ENCODE results near the gene LMAN1. TPM values are rescaled to one million over a fixed set of nuclear protein-coding genes. Genes with fewer than 3 reads are reported as not detected.
A peak's percentile ranks its signal among the peaks of the same experiment; 100 is the strongest.

The LMAN1 gene
- total RNA-seq, 2 experiments from 2014 or later, result 52.8 to 55.4 TPM

DNA sequence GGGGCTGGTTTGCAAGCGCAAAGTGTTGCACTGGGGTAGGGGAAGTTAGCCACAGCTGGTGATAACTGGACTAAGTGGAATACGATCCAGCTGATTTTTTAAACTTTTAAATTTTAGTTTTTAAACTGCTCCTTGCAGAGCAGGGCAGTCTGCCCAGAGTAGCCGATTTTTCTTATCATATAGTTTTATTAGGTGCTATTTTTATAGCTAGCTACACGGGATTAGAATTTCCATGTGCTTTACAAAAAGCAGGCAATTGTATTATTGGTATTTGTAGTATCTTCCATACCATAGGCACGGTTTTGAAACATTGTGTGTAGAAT lies 50.2 kb downstream of the LMAN1 start:
- peaks cover 46% of the 10 kb centered on the region for H3K27me3 Mint-ChIP-seq
- no peak for DNase-seq
- H3K4me3 Mint-ChIP-seq, result peak overlapping the region; percentile 43
- peaks cover 5% of the 10 kb centered on the region for H3K4me1 Mint-ChIP-seq
- H3K36me3 Mint-ChIP-seq (ENCODE audit: low read depth), result no peaks in the 10 kb centered on the region
- no peaks in the 10 kb centered on the region for H3K9me3 Mint-ChIP-seq
- ChIA-PET POLR2A (interaction anchor here (0.7 kb wide), 1 partner anchor 94 kb away, joined by 3 read pairs; no protein-coding TSS in a partner anchor), CTCF (interaction anchor here (0.5 to 3.1 kb wide), 5 partner anchors 8 to 295 kb away, joined by 3 to 29 read pairs (median 4); no protein-coding TSS in a partner anchor)
- no peak overlapping the region for H3K27ac Mint-ChIP-seq

DNA sequence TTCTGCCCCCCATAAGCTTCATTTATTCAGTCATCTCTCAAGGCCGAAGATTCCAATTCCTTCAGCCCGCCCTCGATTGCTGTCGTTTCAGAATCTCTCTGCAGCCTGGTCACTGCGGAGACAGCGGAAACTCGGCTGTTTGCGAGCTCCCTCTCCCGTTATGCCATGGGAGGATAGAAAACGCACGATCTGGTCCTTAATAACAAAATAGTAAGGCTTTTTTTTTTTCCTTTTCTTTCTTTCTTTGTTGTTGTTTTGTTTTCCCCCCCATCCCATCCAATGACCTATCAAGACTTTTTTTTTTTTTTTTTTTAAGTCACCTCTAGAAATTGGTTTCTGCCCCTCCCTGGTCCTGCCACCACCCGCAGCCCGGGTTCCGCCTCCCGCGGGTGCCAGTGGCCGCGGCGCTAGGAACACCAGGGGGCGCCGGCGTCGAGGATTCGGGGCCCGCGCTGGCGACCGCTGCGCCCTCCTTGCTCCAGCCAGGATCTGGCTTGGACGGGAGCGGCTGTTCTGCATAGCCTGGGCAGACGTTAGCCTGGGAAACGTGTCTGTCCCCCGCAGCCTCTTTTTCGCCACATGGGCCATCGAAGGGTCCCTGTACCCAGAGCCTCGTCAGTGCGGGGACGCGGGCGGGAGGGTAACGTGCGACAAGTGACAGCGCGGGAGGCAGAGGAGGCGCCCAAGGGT lies 50.7 kb downstream of the LMAN1 start:
- peak; percentile 65 for DNase-seq
- Mint-ChIP-seq H3K36me3 (ENCODE audit: low read depth) (no peaks in the 10 kb centered on the region), H3K4me3 (peak overlapping the region; percentile 43), H3K27ac (no peak overlapping the region), H3K4me1 (peaks cover 5% of the 10 kb centered on the region), H3K27me3 (peaks cover 46% of the 10 kb centered on the region), H3K9me3 (no peaks in the 10 kb centered on the region)
- ChIA-PET CTCF (interaction anchor here (0.6 to 3.1 kb wide), 13 partner anchors 8 to 295 kb away, joined by 3 to 29 read pairs (median 4); no protein-coding TSS in a partner anchor), POLR2A (interaction anchor here (0.6 to 0.7 kb wide), 2 partner anchors 93 to 94 kb away, joined by 3 to 7 read pairs; no protein-coding TSS in a partner anchor)

DNA sequence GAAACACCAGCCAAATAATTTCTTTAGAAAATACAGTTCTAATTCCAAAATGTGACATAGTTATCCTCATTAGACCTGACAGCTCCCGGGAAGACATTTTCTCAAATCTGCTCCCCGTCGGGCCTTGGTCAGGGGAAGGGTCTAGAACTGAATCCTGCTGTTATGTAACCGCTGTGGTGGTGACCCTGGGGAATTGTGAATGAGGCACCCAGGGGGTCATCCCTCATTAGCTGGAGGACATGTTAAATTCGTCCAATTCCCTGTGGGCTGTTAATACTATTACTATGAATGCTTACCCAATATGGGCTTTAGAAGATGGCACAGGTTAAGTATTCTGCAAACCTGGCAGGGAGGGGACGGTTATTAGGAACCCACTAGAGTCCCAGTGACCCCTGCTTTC lies 52.4 kb downstream of the LMAN1 start:
- Mint-ChIP-seq H3K4me1 (peaks cover 5% of the 10 kb centered on the region), H3K27me3 (peaks cover 42% of the 10 kb centered on the region)

DNA sequence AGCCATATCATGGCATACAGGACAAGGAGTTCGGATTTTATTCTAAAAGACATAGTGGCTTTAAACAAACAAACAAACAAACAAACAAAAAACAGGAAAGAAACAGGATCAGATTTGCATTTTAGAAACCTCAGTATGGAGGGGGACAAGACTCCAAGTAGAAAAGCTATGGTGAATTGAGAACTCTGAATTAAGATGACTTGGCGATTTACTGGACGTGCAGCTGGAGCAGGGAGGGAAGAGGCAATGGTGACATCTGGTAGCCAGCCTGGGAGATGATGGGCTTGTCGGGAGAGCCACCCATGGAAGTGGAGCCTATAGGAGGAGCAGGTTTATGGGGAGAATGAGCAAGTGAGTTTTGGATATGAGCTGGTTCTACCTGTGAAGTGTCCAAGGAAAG lies 53.8 kb downstream of the LMAN1 start:
- POLR2A ChIA-PET, result no interaction called here
- DNase-seq, result no peak
- H3K4me3 Mint-ChIP-seq, result no peak overlapping the region
- no peak overlapping the region for H3K27ac Mint-ChIP-seq
- H3K4me1 Mint-ChIP-seq, result peaks cover 5% of the 10 kb centered on the region
- H3K9me3 Mint-ChIP-seq, result no peaks in the 10 kb centered on the region
- CTCF ChIA-PET, result interaction anchor here (1.0 kb wide), 1 partner anchor 97 kb away, joined by 3 read pairs; no protein-coding TSS in a partner anchor
- H3K27me3 Mint-ChIP-seq, result peaks cover 30% of the 10 kb centered on the region
- no peaks in the 10 kb centered on the region for H3K36me3 Mint-ChIP-seq (ENCODE audit: low read depth)

More for the DNA sequence above, 52.4 kb downstream of the LMAN1 start:
- Mint-ChIP-seq H3K4me3 (no peak overlapping the region), H3K9me3 (no peaks in the 10 kb centered on the region), H3K36me3 (ENCODE audit: low read depth) (no peaks in the 10 kb centered on the region), H3K27ac (no peak overlapping the region)
- ChIA-PET POLR2A (no interaction called here), CTCF (no interaction called here)
- no peak for DNase-seq

DNA sequence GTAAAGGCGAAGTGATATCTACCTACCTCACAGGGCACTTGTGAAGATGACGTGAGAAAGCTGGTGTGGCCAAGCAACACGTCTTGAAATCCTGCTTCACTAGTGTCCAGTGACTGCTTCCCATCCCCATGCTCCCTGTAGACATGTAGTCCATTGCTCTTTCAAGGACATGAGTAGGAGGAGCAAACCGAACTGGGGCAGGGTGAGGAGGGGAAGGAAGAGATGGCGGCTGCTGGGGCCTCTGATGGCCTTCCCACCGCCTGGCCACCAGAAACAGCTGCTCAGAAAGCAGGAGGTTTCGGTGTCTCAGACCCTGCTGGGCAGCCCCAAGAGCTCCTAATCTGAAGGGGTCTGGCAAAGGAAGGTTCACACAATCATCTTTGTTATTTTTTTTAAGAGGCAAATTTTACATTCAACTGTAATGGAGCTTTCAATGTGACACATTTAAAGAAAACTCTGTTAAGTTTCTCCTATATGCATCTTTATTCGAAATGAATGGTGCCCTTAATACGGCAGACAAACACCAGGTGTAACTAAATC lies 55.3 kb downstream of the LMAN1 start:
- CTCF ChIA-PET, result interaction anchor here (0.9 to 4.8 kb wide), 2 partner anchors 33 to 99 kb away, joined by 3 to 35 read pairs; no protein-coding TSS in a partner anchor
- no peak overlapping the region for H3K4me3 Mint-ChIP-seq
- no peaks in the 10 kb centered on the region for H3K9me3 Mint-ChIP-seq
- DNase-seq, result no peak
- H3K27me3 Mint-ChIP-seq, result peaks cover 19% of the 10 kb centered on the region
- H3K36me3 Mint-ChIP-seq (ENCODE audit: low read depth), result no peaks in the 10 kb centered on the region
- no peak overlapping the region for H3K27ac Mint-ChIP-seq
- POLR2A ChIA-PET, result no interaction called here
- peaks cover 5% of the 10 kb centered on the region for H3K4me1 Mint-ChIP-seq

DNA sequence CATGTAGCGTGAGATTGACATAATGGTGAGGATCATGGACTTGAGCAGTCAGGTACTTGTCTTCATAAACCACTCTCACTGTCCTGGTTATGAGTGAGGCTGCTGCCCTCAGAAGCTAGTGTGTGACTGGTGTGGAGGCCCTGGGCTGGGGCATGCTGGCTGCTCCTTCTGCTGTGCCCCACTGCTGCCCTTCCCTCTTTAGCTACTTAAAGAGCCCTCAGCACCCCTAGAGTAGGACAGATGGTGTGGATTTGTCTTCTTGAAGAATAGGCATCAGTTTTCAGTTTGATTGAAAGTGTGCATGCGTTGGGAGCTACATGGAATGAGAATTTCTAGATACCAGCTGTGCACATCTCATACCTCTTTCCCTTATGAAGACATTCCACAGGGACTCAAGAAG lies 56.1 kb downstream of the LMAN1 start:
- POLR2A ChIA-PET, result no interaction called here
- CTCF ChIA-PET, result interaction anchor here (0.9 to 4.8 kb wide), 2 partner anchors 33 to 100 kb away, joined by 3 to 35 read pairs; no protein-coding TSS in a partner anchor
- H3K9me3 Mint-ChIP-seq, result no peaks in the 10 kb centered on the region
- no peak overlapping the region for H3K4me3 Mint-ChIP-seq
- H3K27me3 Mint-ChIP-seq, result peaks cover 16% of the 10 kb centered on the region
- no peak overlapping the region for H3K27ac Mint-ChIP-seq
- H3K4me1 Mint-ChIP-seq, result no peaks in the 10 kb centered on the region
- DNase-seq, result no peak
- no peaks in the 10 kb centered on the region for H3K36me3 Mint-ChIP-seq (ENCODE audit: low read depth)

DNA sequence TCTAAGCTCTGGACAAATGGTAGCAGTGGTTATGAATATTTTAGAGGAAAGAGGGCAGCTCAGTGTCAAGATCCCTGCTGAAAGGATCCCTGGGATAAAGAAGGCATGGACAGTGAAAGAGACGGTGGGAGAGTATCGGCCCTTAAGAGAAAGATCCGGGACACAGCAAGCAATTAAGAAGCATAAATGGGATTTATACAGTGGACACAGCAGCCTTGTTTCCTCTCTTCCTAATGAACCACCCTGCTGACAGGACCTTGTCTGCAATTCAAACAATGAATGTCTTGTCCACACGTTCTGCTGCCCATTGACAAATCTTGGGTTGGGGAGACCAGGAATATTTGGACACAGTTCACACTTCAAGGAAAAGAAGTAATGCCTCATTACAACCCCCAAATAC lies 57.1 kb downstream of the LMAN1 start:
- Mint-ChIP-seq H3K36me3 (ENCODE audit: low read depth) (no peaks in the 10 kb centered on the region), H3K9me3 (no peaks in the 10 kb centered on the region), H3K4me1 (no peaks in the 10 kb centered on the region), H3K27ac (no peak overlapping the region), H3K4me3 (no peak overlapping the region), H3K27me3 (peaks cover 16% of the 10 kb centered on the region)
- CTCF ChIA-PET, result interaction anchor here (4.8 kb wide), 1 partner anchor 101 kb away, joined by 35 read pairs; no protein-coding TSS in a partner anchor
- POLR2A ChIA-PET, result no interaction called here
- DNase-seq, result no peak

DNA sequence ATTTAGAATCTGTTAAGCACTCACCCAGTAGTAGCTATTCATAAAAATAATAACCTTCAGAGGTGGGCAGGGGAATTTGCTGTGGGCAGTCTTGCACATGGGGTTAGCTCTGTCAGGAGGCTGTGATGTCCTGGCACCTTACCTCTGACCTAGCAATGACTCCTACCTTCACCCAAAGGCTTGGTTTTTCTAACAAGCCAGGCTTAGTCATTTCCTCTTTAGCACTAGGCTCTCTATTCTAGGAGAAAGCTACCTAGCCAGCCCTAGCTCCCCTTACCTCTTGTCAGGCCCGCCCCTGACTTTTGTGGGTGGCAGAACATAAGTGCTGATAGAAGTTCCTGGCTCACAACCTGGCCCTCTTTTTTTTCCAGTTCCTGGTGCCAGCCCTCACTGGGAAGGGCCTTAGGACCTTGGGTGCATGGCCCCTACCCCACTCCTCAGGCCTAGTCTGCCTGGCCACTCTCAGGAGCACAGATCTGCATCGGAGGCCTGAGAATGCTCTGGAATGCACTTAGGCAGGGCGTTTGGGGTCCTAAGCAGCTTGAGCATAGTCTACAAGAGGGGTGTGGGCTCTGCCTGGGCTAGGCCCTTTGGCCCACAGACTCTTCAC lies 58.3 kb downstream of the LMAN1 start:
- no peaks in the 10 kb centered on the region for H3K4me1 Mint-ChIP-seq
- peaks cover 12% of the 10 kb centered on the region for H3K27me3 Mint-ChIP-seq
- no peak overlapping the region for H3K27ac Mint-ChIP-seq
- no peak for DNase-seq
- ChIA-PET POLR2A (no interaction called here), CTCF (interaction anchor here (1.0 to 4.8 kb wide), 4 partner anchors 9 to 102 kb away, joined by 4 to 35 read pairs (median 5); no protein-coding TSS in a partner anchor)
- no peaks in the 10 kb centered on the region for H3K9me3 Mint-ChIP-seq
- no peak overlapping the region for H3K4me3 Mint-ChIP-seq
- no peaks in the 10 kb centered on the region for H3K36me3 Mint-ChIP-seq (ENCODE audit: low read depth)

DNA sequence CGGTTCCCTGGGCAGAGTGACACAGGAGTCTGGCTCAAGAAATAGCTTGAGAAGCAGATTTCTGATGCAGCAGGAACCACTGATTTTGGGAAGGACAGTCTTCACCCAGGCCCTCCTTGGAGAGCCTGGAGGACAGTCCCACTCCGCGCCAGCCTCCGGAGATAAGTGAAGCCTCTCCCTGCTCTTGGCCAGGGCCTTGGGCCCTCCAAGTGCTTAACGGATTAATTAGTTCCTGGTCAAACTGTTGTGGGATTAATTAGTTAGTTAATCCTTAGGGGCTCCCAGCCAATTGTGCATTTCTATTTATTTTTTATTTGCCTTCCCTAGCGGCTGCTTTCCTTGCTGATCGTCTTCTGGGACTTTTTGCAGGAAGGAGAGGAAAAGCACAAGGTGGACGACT lies 60.2 kb downstream of the LMAN1 start:
- Mint-ChIP-seq H3K36me3 (ENCODE audit: low read depth) (no peaks in the 10 kb centered on the region), H3K4me1 (no peaks in the 10 kb centered on the region)
- CTCF ChIA-PET, result no interaction called here

DNA sequence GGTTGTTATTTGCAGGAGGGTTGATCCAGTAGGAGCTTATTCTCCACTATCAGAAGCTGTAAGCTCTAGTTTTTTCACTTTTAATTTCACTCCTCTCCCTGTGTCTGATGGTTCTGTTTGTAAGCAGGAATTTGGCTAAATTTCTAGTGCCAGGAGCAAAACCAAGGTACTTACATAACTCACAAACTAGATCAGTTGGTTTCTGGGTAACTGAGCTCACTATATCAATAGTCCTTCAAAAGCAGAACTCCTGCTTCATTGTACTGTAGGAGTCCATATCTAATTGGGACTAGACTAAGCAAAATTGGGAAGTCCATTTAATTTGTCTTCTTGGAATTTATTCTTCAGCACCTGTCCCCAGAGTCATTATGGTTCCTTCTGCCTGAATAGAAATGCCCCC lies 65.7 kb downstream of the LMAN1 start:
- ChIA-PET POLR2A (no interaction called here), CTCF (interaction anchor here (0.9 to 1.5 kb wide), 2 partner anchors 24 to 109 kb away, joined by 3 to 4 read pairs; no protein-coding TSS in a partner anchor)
- DNase-seq, result no peak
- Mint-ChIP-seq H3K4me3 (no peak overlapping the region), H3K27ac (no peak overlapping the region), H3K4me1 (no peaks in the 10 kb centered on the region), H3K9me3 (no peaks in the 10 kb centered on the region), H3K36me3 (ENCODE audit: low read depth) (no peaks in the 10 kb centered on the region), H3K27me3 (peaks cover 35% of the 10 kb centered on the region)

More for the DNA sequence above, 60.2 kb downstream of the LMAN1 start:
- POLR2A ChIA-PET, result no interaction called here
- DNase-seq, result no peak
- Mint-ChIP-seq H3K9me3 (no peaks in the 10 kb centered on the region), H3K27ac (no peak overlapping the region), H3K4me3 (no peak overlapping the region), H3K27me3 (peaks cover 10% of the 10 kb centered on the region)

DNA sequence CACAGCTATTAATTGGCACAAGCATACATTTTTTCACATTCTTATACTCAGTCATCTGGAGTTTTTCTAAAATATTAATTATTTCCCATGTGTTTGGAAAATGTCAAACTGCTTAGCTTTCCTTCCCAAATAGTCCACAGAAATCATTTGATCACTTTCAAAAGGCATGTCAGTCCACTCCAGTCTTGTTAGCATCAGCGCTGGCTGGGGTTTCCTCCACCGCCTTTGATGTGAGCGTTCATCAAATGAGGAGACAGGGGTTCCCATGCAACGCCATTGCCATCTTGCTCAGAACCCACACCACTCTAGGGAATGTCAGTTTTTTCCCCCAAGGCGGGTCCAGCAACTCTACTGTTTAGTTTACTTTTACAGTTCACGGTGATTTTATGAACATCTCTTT lies 72.7 kb downstream of the LMAN1 start:
- CTCF ChIA-PET, result interaction anchor here (1.1 kb wide), 1 partner anchor 67 kb away, joined by 3 read pairs; no protein-coding TSS in a partner anchor
- POLR2A ChIA-PET, result no interaction called here
- Mint-ChIP-seq H3K27ac (no peak overlapping the region), H3K4me1 (no peaks in the 10 kb centered on the region), H3K9me3 (no peaks in the 10 kb centered on the region), H3K4me3 (no peak overlapping the region), H3K36me3 (ENCODE audit: low read depth) (no peaks in the 10 kb centered on the region), H3K27me3 (peaks cover 37% of the 10 kb centered on the region)
- DNase-seq, result no peak

DNA sequence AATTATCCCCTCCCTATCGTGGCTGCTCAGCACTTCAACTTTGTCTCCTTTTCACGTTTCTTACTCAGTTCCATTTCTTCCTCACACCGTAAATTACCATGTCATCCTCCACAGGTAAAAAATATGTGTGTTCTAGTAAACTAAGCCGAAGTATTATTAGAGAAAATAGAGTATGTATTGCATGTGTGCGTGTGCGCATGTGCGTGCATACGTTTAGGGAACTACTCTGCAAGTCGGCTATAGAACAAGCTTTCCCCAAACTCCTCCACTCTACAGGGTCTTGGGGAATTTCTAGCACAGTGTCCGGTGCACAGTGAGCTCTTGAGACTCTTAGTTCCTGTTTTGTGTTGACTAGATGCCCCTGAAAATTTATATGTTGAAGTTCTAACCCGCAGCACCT lies 76.7 kb downstream of the LMAN1 start:
- Mint-ChIP-seq H3K27me3 (peaks cover 59% of the 10 kb centered on the region), H3K27ac (no peak overlapping the region), H3K9me3 (no peaks in the 10 kb centered on the region), H3K4me3 (no peak overlapping the region), H3K36me3 (ENCODE audit: low read depth) (no peaks in the 10 kb centered on the region), H3K4me1 (no peaks in the 10 kb centered on the region)
- DNase-seq, result no peak
- POLR2A ChIA-PET, result no interaction called here
- CTCF ChIA-PET, result no interaction called here

DNA sequence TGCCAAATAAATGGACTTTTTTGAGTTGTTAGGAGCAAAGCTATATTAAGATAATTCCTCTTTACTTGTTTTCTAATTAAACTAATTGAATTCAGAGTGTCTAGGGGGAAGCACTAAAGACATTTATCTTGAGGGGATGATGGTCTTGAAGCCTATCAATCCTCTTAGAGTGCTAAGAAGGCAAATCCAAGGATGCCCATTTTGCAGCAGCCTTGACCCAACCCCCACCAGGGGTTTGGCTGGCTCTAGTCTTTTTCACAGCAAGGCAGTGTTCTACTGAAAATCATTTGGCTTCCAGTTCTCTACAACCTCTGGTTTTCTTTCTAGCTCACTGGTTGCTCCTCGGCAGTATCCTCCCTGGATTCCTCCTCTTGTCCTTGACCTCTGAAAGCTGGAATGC lies 79.3 kb downstream of the LMAN1 start:
- H3K36me3 Mint-ChIP-seq (ENCODE audit: low read depth), result no peaks in the 10 kb centered on the region
- no peak overlapping the region for H3K27ac Mint-ChIP-seq
- no peaks in the 10 kb centered on the region for H3K4me1 Mint-ChIP-seq
- no peak overlapping the region for H3K4me3 Mint-ChIP-seq
- H3K27me3 Mint-ChIP-seq, result peaks cover 63% of the 10 kb centered on the region
- ChIA-PET CTCF (no interaction called here), POLR2A (no interaction called here)
- no peaks in the 10 kb centered on the region for H3K9me3 Mint-ChIP-seq
- no peak for DNase-seq
